ENCODE measurements around the gene PCDH17.

DNA sequence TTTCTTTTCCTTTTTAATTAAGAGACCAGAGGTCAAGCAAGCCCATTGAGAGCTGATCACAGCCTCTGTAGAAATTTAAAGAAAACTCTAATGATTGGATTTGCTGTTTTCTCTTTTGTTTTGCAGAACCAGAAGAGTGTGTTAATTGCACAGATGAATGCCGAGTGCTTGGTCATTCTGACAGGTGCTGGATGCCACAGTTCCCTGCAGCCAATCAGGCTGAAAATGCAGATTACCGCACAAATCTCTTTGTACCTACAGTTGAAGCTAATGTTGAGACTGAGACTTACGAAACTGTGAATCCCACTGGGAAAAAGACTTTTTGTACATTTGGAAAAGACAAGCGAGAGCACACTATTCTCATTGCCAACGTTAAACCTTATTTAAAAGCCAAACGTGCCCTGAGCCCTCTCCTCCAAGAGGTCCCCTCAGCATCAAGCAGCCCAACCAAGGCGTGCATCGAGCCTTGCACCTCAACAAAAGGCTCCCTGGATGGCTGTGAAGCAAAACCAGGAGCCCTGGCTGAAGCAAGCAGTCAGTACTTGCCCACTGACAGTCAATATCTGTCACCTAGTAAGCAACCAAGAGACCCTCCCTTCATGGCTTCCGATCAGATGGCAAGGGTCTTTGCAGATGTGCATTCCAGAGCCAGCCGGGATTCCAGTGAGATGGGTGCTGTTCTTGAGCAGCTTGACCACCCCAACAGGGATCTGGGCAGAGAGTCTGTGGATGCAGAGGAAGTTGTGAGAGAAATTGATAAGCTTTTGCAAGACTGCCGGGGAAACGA is 93.1 kb downstream of the PCDH17 start:
- TF ChIP-seq, protein P1, sequence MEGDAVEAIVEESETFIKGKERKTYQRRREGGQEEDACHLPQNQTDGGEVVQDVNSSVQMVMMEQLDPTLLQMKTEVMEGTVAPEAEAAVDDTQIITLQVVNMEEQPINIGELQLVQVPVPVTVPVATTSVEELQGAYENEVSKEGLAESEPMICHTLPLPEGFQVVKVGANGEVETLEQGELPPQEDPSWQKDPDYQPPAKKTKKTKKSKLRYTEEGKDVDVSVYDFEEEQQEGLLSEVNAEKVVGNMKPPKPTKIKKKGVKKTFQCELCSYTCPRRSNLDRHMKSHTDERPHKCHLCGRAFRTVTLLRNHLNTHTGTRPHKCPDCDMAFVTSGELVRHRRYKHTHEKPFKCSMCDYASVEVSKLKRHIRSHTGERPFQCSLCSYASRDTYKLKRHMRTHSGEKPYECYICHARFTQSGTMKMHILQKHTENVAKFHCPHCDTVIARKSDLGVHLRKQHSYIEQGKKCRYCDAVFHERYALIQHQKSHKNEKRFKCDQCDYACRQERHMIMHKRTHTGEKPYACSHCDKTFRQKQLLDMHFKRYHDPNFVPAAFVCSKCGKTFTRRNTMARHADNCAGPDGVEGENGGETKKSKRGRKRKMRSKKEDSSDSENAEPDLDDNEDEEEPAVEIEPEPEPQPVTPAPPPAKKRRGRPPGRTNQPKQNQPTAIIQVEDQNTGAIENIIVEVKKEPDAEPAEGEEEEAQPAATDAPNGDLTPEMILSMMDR (IDR thresholded peaks at IDR 0.05): no peak
- no peak for TF ChIP-seq POLR2A (IDR thresholded peaks at IDR 0.05)
